ENCODE results near the gene KCNG4. TPM values are rescaled to one million over a fixed set of nuclear protein-coding genes. Genes with fewer than 3 reads are reported as not detected.

Gene KCNG4
- total RNA-seq, 1 donor from 2014 or later = not detected

DNA sequence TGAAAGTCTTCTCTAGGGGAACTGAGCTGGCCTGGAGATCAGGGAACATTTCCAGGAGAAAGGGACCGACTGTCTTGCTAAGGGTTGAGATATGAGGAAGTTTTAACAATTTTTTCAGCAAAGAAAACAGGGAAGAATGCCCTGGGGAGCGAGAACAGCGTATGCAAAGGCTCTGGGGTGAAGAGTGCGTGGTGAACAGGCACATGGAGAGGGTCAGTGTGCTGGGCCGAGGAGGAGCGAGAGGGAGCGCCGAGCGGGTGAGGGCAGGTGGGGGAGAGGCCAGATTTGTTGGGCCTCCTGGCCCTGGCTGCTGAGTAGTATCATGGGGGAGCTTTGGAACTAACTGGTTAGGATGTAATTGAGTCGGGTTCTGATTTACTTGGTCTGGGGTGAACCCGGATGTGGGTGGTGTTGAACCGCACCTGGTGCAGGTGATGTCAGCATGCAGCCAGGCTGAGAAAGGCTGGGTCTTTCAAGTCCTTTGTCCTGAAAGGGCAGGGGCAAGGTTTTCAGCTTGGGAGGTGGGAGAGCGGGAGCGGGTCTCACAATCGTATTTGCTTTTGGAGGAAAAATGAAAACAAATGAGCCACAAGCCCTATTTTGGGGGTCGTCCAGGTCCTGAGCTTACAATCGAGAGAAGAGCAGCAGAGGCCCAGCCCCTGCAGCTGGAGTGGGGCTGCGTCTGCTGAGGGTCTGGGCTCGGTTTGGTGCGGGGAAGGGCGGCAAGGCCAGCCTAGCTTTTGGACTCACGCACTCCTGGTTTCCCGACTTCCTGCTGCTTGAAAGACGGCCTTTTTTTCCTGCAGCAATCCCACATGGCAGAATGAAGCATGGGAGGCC, 43.7 kb upstream of the KCNG4 start:
- peaks cover 58% of the 10 kb centered on the region for H3K27me3 Mint-ChIP-seq (ENCODE audit: unreplicated experiment)
- DNase-seq (ENCODE audit: extremely low spot score, unreplicated experiment) = no peak
- no peak overlapping the region for H3K27ac Mint-ChIP-seq (ENCODE audit: unreplicated experiment)
- no peak overlapping the region for H3K4me3 Mint-ChIP-seq (ENCODE audit: unreplicated experiment)
- H3K36me3 Mint-ChIP-seq (ENCODE audit: unreplicated experiment) = no peaks in the 10 kb centered on the region
- H3K9me3 Mint-ChIP-seq (ENCODE audit: unreplicated experiment) = peaks cover 5% of the 10 kb centered on the region
- H3K4me1 Mint-ChIP-seq (ENCODE audit: unreplicated experiment) = peaks cover 25% of the 10 kb centered on the region
- TF ChIP-seq, protein P1, sequence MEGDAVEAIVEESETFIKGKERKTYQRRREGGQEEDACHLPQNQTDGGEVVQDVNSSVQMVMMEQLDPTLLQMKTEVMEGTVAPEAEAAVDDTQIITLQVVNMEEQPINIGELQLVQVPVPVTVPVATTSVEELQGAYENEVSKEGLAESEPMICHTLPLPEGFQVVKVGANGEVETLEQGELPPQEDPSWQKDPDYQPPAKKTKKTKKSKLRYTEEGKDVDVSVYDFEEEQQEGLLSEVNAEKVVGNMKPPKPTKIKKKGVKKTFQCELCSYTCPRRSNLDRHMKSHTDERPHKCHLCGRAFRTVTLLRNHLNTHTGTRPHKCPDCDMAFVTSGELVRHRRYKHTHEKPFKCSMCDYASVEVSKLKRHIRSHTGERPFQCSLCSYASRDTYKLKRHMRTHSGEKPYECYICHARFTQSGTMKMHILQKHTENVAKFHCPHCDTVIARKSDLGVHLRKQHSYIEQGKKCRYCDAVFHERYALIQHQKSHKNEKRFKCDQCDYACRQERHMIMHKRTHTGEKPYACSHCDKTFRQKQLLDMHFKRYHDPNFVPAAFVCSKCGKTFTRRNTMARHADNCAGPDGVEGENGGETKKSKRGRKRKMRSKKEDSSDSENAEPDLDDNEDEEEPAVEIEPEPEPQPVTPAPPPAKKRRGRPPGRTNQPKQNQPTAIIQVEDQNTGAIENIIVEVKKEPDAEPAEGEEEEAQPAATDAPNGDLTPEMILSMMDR (IDR thresholded peaks at IDR 0.05) = no peak

DNA sequence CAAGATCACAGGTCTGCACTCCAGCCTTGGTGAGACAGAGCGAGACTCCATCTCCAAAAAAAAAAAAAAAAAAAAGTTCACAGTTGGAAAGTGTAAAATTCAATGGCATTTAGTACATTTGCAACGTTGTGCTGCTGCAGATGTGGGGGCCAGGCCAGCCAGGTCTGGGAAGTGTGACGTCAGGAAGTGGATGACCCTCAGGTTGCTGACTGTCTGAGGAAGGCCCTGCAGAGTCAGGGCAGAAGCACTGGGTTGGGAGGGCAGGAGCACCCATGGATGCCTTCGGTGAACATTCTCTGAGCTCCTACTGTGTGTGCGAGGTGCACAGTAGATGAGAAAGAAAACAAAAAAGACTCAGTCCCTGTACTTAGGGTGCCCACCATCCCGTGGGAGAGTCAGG, 42.7 kb upstream of the KCNG4 start:
- Mint-ChIP-seq H3K4me1 (ENCODE audit: unreplicated experiment) (peaks cover 23% of the 10 kb centered on the region), H3K4me3 (ENCODE audit: unreplicated experiment) (no peak overlapping the region), H3K27ac (ENCODE audit: unreplicated experiment) (no peak overlapping the region), H3K9me3 (ENCODE audit: unreplicated experiment) (no peaks in the 10 kb centered on the region), H3K27me3 (ENCODE audit: unreplicated experiment) (peaks cover 58% of the 10 kb centered on the region), H3K36me3 (ENCODE audit: unreplicated experiment) (no peaks in the 10 kb centered on the region)
- no peak for DNase-seq (ENCODE audit: extremely low spot score, unreplicated experiment)
- TF ChIP-seq, protein P1 (IDR thresholded peaks at IDR 0.05) = no peak

DNA sequence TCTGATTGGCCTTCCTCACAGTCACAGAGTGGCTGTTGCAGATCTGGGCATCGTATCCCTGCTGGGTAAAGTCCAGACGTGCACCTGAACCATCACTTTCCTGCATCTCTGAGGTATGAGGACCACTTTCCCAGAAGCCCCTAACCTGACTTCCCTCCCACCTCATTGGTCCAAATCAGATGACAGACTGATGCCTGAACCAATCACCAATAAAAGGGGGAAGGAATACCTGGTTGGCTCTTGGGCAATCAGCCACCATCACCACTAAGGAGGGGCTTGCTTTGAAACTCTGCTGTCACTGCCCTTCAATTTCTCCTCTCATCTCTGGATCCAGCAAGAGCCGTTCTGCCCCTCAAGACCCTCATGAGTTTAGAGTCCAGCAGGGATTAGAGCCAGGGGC, 41.3 kb upstream of the KCNG4 start:
- Mint-ChIP-seq H3K27ac (ENCODE audit: unreplicated experiment) (no peak overlapping the region), H3K4me1 (ENCODE audit: unreplicated experiment) (peaks cover 15% of the 10 kb centered on the region), H3K36me3 (ENCODE audit: unreplicated experiment) (no peaks in the 10 kb centered on the region), H3K9me3 (ENCODE audit: unreplicated experiment) (no peaks in the 10 kb centered on the region), H3K4me3 (ENCODE audit: unreplicated experiment) (no peak overlapping the region), H3K27me3 (ENCODE audit: unreplicated experiment) (peaks cover 57% of the 10 kb centered on the region)
- no peak for DNase-seq (ENCODE audit: extremely low spot score, unreplicated experiment)
- TF ChIP-seq, protein P1 (IDR thresholded peaks at IDR 0.05) = no peak

DNA sequence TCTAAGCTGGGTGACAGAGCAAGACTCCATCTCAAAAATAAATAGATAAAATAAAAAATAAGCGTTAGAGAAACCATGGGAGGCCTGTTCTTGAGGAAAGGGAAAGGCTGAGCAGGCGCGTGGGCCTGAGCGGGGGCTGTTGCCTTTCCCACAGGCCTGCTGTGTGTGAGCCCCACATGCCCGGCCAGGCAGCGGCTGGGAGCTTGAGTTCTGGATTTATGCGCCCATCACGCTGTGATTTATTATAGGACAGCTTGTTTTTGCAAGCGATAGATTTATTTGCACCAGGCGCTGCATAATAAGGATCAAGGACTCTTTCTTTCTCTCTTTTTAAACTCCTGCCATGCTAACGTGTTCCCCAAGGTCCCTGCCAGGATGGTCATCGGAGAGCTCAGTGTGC, 40.1 kb upstream of the KCNG4 start:
- H3K36me3 Mint-ChIP-seq (ENCODE audit: unreplicated experiment) = no peaks in the 10 kb centered on the region
- no peak for DNase-seq (ENCODE audit: extremely low spot score, unreplicated experiment)
- no peak overlapping the region for H3K4me3 Mint-ChIP-seq (ENCODE audit: unreplicated experiment)
- H3K27me3 Mint-ChIP-seq (ENCODE audit: unreplicated experiment) = peaks cover 62% of the 10 kb centered on the region
- no peak overlapping the region for H3K27ac Mint-ChIP-seq (ENCODE audit: unreplicated experiment)
- H3K4me1 Mint-ChIP-seq (ENCODE audit: unreplicated experiment) = peaks cover 15% of the 10 kb centered on the region
- no peaks in the 10 kb centered on the region for H3K9me3 Mint-ChIP-seq (ENCODE audit: unreplicated experiment)
- TF ChIP-seq, protein P1 (IDR thresholded peaks at IDR 0.05) = no peak

DNA sequence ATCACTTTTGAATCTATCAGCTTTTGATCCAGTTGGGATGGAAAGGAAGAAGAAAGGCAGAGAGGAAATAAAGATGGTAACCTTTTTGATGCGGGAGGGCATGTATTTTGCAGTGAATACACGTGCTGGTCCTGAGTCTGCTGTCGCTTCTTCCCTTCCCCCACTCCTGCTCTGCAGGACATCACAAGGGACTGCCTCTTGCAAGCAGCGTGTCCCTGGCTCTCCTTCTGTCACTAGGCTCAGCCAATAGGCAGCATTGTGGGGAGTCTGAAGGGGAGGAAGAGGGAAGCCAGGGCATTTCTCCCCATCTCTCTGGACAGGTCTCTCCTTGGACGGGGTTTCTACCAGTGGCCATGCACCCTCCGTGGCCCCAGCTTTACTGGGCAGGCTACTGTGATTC, 39.2 kb upstream of the KCNG4 start:
- H3K4me3 Mint-ChIP-seq (ENCODE audit: unreplicated experiment) = no peak overlapping the region
- DNase-seq (ENCODE audit: extremely low spot score, unreplicated experiment) = no peak
- H3K27ac Mint-ChIP-seq (ENCODE audit: unreplicated experiment) = no peak overlapping the region
- H3K9me3 Mint-ChIP-seq (ENCODE audit: unreplicated experiment) = no peaks in the 10 kb centered on the region
- H3K4me1 Mint-ChIP-seq (ENCODE audit: unreplicated experiment) = peaks cover 9% of the 10 kb centered on the region
- TF ChIP-seq, protein P1 (IDR thresholded peaks at IDR 0.05) = no peak
- peaks cover 55% of the 10 kb centered on the region for H3K27me3 Mint-ChIP-seq (ENCODE audit: unreplicated experiment)
- no peaks in the 10 kb centered on the region for H3K36me3 Mint-ChIP-seq (ENCODE audit: unreplicated experiment)
